ENCODE data around the gene ETV3. TPM values are rescaled to one million over a fixed set of nuclear protein-coding genes. Genes with fewer than 3 reads are reported as not detected.

ETV3 gene
- total and polyA plus RNA-seq, 2 of the 8 experiments (the other 6 are each of a cell fraction or from before 2014, with no cell fraction given): 6.0 to 23.8 TPM

GRCh38 chr1:157097692-157098091 is 40.5 kb downstream of the ETV3 start (continued):
- TF ChIP-seq CHD7 (IDR thresholded peaks at IDR 0.05; ENCODE audit: insufficient replicate concordance, low read length) (no peak), JUND (IDR thresholded peaks at IDR 0.05; ENCODE audit: low read length) (no peak), SP2 (IDR thresholded peaks at IDR 0.05; ENCODE audit: low read length) (no peak), PHF8 (conservative IDR thresholded peaks at IDR 0.05; ENCODE audit: low read depth, low read length) (no peak), SUZ12 (IDR thresholded peaks at IDR 0.05; ENCODE audit: low read length) (no peak), FOSL1 (IDR thresholded peaks at IDR 0.05; ENCODE audit: insufficient read depth, low read depth, low read length) (no peak)

Measured in H1 (cell line).